T-helper 1 cell (primary cell): Measurements from ENCODE around the gene TMEM17.
"Not testable (repeated sequence)": the region's sequence is repeated elsewhere in the genome, so short reads cannot be mapped to it uniquely, and the experiment has no call there.

ENCODE experiments used
- DNase-seq, 5 donors: peaks; one replicate each; pipeline ENCODE4 v3.0.0-alpha.2; 2012 to 2020
- total RNA-seq, 4 donors: gene quantifications; one replicate each; lab custom pipeline; 2026; lab: John Stamatoyannopoulos, UW

Gene TMEM17, protein sequence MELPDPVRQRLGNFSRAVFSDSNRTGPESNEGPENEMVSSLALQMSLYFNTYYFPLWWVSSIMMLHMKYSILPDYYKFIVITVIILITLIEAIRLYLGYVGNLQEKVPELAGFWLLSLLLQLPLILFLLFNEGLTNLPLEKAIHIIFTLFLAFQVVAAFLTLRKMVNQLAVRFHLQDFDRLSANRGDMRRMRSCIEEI
- total RNA-seq = 0 to 0.27 (median 0) reads per million in 4 donors

DNA sequence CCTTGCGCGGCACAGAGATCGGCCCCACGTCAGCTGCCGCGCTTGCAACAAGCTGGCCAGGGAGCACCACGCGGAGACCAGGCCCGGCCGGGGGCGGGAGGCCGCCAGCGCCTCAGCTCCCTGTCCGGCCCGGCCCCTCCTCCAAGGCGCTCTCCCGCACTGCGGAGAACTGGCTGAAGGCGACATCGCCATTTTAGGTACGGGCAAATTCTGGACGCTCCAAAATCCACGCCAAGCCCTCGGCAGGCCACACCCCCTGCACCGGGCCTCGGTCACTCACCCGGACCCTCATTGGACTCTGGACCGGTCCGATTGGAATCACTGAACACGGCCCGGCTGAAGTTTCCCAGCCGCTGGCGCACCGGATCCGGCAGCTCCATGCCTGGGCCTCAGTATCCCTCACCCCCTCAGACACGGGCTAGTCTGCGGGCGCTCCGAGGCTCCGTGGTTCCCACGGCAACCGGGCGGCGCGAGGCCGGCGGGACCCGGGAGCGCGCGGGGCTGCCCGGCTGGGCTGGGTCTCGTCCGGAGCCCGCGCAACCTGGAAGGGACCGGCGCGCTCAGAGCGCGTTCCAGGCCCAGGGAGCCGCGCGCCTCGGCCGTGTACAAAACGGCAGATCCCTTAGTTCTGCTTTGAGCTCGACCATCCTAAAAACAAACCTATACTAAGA lies at the start of gene TMEM17:
TSS of gene TMEM17 (minus strand) at position 446 of the 671 bp plus-strand sequence. CDS start at position 380, 66 bp downstream.
- DNase-seq = peak in 1 of 5 donors; percentile 54

DNA sequence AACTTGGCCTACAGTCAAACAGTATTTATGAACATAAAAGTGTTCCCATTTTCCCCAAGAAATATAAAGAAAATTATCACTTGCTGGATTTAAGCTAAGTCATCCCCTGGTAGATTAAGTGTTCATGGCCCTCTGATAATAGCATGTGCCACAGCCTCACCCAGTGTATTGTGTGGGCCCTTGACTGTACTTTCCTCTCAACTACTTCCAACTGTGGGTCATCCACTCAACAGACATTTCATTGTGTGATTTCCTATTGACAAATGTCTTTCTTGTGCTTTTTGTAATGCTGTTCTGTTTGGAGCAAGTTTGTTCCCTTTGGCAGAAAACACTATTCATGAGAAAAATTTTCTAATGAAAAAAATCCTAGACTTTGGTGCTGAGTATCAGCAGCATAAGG lies 48.4 kb upstream of the TMEM17 start:
- DNase-seq = no peak

GRCh38 chr2:62550461-62550860 lies 44.5 kb upstream of the TMEM17 start:
- no peak for DNase-seq

DNA sequence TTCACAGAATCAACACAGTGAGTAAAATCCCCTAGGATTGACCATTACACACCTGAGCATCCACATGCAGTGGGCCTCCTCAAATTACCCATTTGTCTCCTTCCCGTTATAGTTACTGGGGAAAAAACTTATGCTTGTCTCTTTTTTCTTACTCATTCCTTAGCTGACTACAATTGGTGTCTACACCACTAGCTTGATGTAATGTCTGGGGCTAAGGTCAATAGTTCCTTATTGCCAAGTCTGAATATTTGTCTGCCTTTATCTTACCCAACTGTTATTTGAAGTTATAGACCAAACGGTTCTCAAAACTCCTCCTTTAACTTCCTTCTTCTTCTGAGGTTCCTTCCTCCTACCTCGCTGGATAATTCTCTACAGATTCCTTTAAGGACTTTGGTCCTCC lies 41.9 kb upstream of the TMEM17 start:
- no peak for DNase-seq

DNA sequence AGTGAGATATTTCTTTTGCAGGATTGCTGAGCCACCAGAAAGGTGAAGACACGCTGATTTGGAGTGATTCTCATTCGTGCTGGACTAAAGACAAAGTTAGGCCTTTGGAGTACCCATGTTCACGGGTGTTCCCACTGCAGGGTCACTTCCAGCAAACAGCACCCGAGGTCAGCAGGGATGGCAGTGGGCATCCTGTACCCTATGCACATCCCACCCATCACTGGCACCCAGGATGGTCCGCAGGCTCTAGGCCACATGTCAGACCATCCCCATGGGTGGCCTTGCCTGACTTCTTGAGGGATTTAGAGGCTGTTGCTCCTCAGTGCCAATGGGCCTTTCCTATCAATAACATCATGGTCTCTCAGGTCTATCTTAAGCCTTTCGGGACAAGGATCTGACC lies 39.3 kb upstream of the TMEM17 start:
- DNase-seq = no peak

GRCh38 chr2:62540408-62541168 lies 34.6 kb upstream of the TMEM17 start:
- no peak for DNase-seq

- DNase-seq = no peak
Measured at GRCh38 chr2:62539606-62540407, 33.8 kb upstream of the TMEM17 start.

DNA sequence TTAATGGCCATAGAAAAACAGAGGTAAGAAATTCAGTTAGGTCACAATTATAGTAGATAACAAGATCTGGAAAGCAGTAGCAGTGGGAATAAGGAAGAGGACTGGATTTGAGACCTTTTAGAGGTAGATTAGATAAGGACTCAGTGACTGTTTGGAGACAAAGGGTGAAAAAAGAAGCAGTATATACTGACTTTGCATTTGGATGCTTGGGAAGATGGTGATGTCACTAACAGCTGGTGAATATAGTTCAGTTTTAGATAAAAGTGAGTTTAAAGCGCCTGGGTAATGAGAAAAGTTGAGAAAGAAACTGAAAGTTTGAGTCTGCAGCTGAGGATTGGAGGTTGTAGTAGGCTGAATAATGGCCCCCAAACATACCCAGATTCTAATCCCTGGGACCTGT lies 32.8 kb upstream of the TMEM17 start:
- DNase-seq = no peak

DNA sequence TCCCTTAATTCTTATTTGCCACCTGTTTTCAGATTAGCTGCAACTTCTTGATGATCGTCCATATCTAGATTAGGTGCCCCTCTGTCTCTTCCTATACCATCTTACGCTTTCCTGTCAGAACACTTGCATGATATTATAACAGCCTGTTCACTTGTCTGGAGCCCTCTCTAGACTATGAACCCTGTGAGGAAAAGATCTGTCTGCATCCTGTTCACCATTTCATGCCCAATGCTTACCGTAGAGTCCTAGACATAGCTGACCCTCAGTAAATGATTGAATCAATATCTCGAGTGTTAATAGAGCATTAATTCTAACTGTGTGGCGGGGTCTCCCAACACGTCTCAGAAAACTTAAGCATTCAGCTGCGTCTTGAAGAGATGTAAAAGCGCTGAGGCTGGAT lies 31.8 kb upstream of the TMEM17 start:
- DNase-seq = no peak

DNA sequence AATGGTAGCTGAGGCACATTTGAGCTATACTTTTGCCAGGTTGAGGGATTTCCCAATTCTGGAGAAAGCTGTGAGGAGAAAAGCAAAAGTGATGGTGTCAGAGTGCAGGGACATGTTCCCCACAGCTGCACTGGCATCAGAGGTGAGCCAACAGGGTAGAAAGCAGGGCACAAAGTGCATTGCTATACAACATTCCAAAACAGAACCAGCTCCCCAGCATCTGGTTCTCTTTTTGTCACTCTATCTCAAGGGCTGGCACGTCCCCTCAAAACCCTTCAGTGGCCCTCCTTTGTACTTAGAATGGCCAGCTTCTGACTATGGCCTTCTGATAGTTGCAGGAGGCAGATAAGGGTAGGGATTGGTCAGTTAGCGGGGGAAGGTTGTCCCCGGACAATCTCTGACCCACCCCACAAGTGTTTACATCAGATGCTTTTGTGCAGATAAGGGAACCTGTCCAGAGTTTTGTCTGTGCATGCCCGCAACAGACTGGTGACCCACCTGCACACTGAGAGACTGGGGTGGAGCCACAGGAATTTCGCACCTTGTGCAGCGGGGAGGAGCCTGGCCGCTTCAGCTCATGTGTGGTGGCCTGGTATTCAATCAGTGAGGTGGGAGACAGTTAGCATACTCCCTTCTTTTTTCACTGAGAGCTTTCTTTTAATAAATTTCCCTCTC lies 31.0 kb upstream of the TMEM17 start:
- no peak for DNase-seq

GRCh38 chr2:62535521-62535920 lies 29.5 kb upstream of the TMEM17 start:
- DNase-seq = not testable (repeated sequence)

DNA sequence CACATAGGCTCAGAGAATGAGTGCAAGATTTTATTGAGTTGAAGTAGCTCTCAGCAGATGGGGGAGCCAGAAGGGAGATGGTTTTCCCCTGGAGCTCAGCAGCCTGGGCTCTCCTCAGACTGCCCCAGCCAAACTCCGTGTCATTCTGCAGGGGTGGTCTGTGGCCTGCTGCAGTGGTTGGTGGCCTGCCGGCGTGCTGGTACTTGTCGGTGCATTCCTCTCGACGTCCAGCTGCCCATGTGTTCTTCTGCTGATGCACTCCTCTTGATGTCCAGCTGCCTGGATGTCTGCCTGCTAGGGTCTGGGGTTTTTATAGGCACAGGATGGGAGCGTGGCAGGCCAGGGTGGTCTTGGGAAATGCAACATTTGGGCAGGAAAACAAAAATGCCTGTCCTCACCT lies 25.6 kb upstream of the TMEM17 start:
- no peak for DNase-seq

DNA sequence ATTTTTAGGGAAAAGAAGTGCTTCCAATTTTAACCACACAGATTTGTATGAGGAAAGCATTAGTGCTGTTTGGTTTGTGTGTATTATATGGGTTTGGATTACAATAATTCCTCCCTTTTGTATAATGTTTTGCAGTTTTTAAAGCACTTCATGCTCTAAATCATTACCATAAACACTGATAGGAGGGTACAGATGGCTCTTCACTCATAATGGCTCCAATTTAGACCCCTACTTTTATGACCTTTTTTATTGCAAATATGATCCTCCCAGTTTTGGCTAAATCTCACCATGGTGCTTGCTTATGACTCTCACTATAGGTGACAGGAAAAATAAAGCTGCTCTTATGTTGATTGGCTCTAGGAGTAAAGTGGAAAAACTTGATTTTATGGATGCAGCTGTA lies 23.8 kb upstream of the TMEM17 start:
- DNase-seq = no peak

- DNase-seq = no peak
Measured at GRCh38 chr2:62527478-62528210, 21.6 kb upstream of the TMEM17 start.

DNA sequence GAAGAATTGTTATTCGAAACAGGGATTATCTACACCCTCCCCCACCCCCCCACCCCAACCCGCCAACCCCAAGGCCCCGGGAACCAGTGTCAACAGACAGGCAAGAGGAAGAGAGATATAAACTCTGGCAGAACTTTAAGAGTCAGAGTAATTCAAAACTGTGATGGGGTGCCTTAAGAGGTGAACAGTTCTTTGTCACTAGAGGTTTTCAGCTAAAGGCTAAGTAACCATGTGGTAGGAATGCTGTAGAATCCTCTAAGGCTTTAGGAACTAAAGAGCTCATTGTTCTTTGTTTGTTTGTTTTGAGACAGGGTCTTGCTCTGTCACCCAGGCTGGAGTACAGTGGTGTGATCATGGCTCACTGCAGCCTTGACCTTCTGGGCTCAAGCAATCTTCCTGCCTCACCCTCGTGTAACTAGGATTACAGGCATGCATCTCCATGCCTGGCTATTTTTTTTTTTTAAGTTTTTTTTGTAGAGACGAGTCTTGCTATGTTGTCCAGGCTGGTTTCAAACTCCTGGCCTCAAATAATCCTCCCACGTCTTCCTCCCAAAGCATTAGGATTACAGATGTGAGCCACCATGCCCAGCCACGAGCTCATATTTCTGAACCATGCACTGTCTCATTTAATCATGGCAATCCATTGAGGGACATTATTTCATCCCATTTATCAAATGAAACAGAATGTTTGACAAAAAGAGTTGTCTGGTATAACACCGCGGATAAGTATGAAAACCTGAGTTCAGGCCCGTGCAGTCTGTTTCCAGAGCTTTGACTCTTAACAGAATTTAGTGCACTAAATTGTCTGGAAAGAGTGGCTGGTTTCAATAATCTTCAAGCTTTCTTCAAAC lies 20.8 kb upstream of the TMEM17 start:
- no peak for DNase-seq

GRCh38 chr2:62525549-62526269 lies 19.7 kb upstream of the TMEM17 start:
- DNase-seq = no peak

- DNase-seq = no peak
Measured at GRCh38 chr2:62524293-62524941, 18.4 kb upstream of the TMEM17 start.

DNA sequence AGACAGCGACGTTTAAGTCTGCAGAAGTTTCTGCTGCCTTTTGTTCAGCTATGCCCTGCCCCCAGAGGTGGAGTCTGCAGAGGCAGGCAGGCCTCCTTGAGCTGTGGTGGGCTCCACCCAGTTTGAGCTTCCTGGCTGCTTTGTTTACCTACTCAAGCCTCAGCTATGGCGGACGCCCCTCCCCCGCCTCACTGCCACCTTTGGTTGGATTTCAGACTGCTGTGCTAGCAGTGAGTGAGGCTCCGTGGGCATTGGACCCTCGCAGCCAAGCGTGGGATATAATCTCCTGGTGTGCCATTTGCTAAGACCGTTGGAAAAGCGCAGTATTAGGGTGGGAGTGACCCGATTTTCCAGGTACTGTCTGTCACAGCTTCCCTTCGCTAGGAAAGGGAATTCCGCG lies 15.1 kb upstream of the TMEM17 start:
- not testable (repeated sequence) for DNase-seq

DNA sequence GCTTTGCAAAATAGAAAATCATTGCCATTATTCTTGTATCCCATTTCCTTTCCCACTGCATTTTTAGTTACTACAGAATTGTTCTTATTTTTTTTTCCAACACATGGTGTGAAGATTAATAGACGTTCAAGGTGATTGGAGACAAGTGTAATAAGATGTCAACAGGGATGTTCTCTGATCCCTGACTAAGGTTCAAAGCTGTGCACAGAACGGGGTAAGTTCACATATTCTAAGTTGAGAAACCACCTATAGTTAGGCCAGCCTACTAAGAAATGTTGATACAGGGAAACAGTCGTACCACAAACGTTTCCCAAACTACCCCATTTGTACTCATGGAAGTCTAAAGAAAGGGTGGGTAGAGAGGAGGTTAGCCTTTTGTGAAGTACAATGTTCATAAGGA lies 6.4 kb upstream of the TMEM17 start:
- no peak for DNase-seq

DNA sequence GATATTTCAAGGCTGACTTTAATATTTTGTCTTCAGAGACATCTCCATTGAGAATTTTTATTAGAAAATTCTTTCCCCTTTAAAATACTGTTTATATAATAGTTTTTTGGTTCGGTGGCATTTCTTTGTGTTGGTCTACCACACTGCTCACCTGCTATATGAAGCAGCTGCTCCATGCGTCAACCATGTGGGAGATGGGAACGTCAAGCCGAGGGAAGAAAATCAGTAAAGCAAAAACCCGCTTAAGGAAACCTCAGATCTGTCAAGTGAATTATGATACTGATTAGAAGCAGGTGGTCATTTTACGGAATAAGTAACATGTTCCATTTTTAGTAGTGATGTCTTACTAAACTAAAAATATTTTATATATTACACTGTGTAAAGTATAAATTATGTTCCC lies 5.6 kb upstream of the TMEM17 start:
- DNase-seq = no peak
